PFSK-1 (cell line): ENCODE measurements around the gene SIGLEC11.

Experiments
- FOXP2 ChIP-seq: optimal IDR thresholded peaks from 2 replicates; pipeline ENCODE3; 2011; ENCODE audit warnings: borderline replicate concordance, control low read depth, inconsistent platforms; ENCODE audit not compliant: insufficient read depth; ENCODE audit errors: extremely low read length, extremely low read depth
- POLR2AphosphoS5 ChIP-seq: IDR thresholded peaks from 2 replicates; pipeline ENCODE4 v1.6.1; 2012; ENCODE audit warnings: low read depth, mild to moderate bottlenecking, control low read depth, low read length, moderate library complexity
- REST ChIP-seq, 2 experiments: IDR thresholded peaks; 2 replicates each; pipeline versions ENCODE4 v1.6.1 to v1.8.0; 2011 to 2012; ENCODE audit warnings: low read depth in 2 of 2, low read length in 2 of 2, control low read depth in 1 of 2, inconsistent platforms in 1 of 2, mild to moderate bottlenecking in 1 of 2, moderate library complexity in 1 of 2; ENCODE audit not compliant: insufficient read depth in 1 of 2
- SIN3A ChIP-seq: IDR thresholded peaks from 2 replicates; pipeline ENCODE4 v1.6.1; 2012; ENCODE audit warnings: mild to moderate bottlenecking, low read length, moderate library complexity, borderline replicate concordance; ENCODE audit not compliant: insufficient read depth
- TAF1 ChIP-seq: IDR thresholded peaks from 2 replicates; pipeline ENCODE4 v1.6.1; 2012; ENCODE audit warnings: low read length, control low read depth, borderline replicate concordance; ENCODE audit not compliant: insufficient read depth

The SIGLEC11 gene

GRCh38 chr19:50003810-50004419, 42.9 kb upstream of the SIGLEC11 start:
- TF ChIP-seq TAF1, result no peak
- no peak for TF ChIP-seq POLR2AphosphoS5
- TF ChIP-seq FOXP2, result no peak
- no peak for TF ChIP-seq SIN3A
- TF ChIP-seq REST (IDR thresholded peaks at IDR 0.05; ENCODE audit: insufficient read depth in 1 of 2, low read depth in 2 of 2, low read length in 2 of 2), result no peak

GRCh38 chr19:50003254-50003788, 42.3 kb upstream of the SIGLEC11 start:
- TF ChIP-seq REST (IDR thresholded peaks at IDR 0.05; ENCODE audit: insufficient read depth in 1 of 2, low read depth in 2 of 2, low read length in 2 of 2), result peak in 1 of 2 experiments; percentile 65; a peak in 1 of 4 replicates
- TF ChIP-seq SIN3A, result no peak
- TF ChIP-seq TAF1, result no peak

GRCh38 chr19:50002386-50002960, 41.5 kb upstream of the SIGLEC11 start:
- TF ChIP-seq REST (IDR thresholded peaks at IDR 0.05; ENCODE audit: insufficient read depth in 1 of 2, low read depth in 2 of 2, low read length in 2 of 2), result no peak
- no peak for TF ChIP-seq TAF1
- no peak for TF ChIP-seq POLR2AphosphoS5
- no peak for TF ChIP-seq FOXP2
- no peak for TF ChIP-seq SIN3A

- TF ChIP-seq SIN3A, result no peak
- TF ChIP-seq POLR2AphosphoS5, result no peak
- TF ChIP-seq FOXP2, result no peak
- no peak for TF ChIP-seq REST (IDR thresholded peaks at IDR 0.05; ENCODE audit: insufficient read depth in 1 of 2, low read depth in 2 of 2, low read length in 2 of 2)
- no peak for TF ChIP-seq TAF1
Observed at GRCh38 chr19:50001775-50002174, 40.8 kb upstream of the SIGLEC11 start.
